ENCODE results near the gene PKD1.

PKD1 gene

DNA sequence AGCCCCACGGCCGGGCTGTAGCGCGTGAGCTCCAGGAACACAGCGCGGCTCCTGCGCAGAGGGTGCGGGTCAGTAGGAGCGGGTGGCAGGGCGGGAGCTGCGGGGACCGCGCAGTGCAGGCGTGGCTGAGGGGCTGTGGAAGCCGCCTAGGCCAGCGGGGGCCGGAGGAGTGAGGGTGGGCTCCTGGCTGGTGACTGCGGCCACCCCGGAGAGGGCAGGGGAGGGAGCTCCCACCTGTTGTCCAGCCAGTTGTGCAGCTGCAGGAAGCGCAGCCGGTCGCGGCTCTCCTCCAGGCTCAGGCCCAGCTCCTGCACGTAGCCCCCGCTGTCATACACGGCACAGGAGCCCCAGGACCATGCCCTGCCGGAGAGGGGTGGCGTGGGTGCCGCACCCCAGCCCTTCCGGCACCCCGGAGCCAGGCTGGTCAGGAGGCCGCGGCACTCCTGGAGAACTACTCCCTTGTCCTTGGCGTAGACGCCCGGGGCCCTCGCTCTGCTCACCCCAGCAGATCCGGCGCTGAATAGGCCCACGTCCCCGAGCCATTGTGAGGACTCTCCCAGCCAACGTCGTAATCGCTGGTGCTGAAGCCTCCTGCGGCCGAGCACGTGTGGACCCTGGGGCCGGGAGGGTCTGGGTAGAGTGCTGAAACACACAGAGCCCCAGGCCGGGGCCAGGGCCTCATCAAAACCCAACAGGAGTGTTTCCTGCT is 44.0 kb downstream of the PKD1 start:
- no peak overlapping the region for H3K9ac ChIP-seq (ENCODE audit: insufficient read length)
- TF ChIP-seq POLR2AphosphoS5 (IDR thresholded peaks at IDR 0.05; ENCODE audit: borderline replicate concordance, low read depth, low read length), result no peak
- TF ChIP-seq EZH2 (IDR thresholded peaks at IDR 0.05), result no peak
- no peak for TF ChIP-seq FOXP2 (optimal IDR thresholded peaks at IDR 0.05; ENCODE audit: control extremely low read depth, extremely low read length, insufficient read depth)
- DNase-seq (ENCODE audit: low read depth, low spot score), result no peak
- H3K36me3 ChIP-seq (ENCODE audit: insufficient read depth, low read length), result peaks cover 9% of the 10 kb centered on the region; the same call in 1 of the 2 replicates
- H3K4me3 ChIP-seq, result no peak overlapping the region
- no peak overlapping the region for H3K27ac ChIP-seq
- no peaks in the 10 kb centered on the region for H3K9me3 ChIP-seq (ENCODE audit: low read depth, low read length)

DNA sequence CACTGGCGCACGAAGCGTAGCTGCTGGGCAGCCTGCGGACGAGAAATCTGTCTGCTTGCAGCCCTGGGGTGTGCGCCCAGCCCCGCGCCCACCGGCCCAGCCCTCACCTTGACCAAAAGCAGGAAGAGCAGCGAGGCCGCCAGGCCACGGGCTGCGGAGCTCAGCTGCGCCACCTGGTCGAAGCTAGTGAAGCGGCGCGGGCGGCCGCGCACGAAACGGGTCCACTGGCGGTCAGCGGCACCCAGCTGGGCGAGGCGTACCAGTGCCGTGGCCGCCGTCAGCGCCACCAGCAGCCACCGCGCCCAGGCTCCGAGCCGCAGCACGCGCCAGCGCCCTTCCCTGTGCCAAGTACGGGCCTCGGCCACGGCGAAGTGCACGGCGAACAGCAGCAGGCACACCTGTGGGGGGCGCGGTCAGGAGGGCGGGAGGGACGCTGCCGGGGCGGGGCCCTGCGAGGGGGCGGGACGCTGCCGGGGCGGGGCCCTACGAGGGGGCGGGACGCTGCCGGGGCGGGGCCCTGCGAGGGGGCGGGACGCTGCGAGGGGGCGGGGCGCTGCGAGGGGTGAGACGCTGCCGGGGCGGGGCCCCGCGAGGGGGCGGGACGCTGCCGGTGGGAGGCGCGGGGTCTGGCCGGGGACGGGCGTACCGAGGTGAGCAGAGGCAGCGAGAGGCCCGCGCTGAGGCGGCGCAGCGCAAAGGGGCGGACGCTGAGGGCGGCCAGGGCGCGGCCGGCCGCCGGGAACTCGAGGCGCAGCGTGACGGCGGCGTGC is 44.7 kb downstream of the PKD1 start:
- TF ChIP-seq POLR2AphosphoS5 (IDR thresholded peaks at IDR 0.05; ENCODE audit: borderline replicate concordance, low read depth, low read length), result no peak
- no peak for DNase-seq (ENCODE audit: low read depth, low spot score)
- Histone ChIP-seq H3K9me3 (ENCODE audit: low read depth, low read length) (no peaks in the 10 kb centered on the region), H3K4me3 (no peak overlapping the region), H3K36me3 (ENCODE audit: insufficient read depth, low read length) (peaks cover 7% of the 10 kb centered on the region; the same call in 1 of the 2 replicates), H3K27ac (no peak overlapping the region), H3K9ac (ENCODE audit: insufficient read length) (no peak overlapping the region)

DNA sequence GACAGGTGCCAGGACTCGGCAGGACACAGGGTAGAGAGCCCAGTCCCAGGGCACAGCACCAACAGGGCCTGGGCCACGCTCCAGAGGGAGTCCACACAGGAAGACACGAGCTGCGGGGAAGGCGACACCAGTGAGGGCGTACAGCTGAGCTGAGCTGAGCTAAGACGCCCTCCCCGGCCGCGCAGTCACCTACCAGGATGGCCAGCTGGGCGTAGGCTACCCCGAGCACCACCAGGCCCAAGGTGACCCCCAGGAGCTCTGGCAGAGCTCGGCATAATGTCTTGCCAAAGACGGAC is 45.3 kb downstream of the PKD1 start:
- no peak overlapping the region for H3K9ac ChIP-seq (ENCODE audit: insufficient read length)
- H3K4me3 ChIP-seq, result no peak overlapping the region
- peaks cover 6% of the 10 kb centered on the region; the same call in 1 of the 2 replicates for H3K36me3 ChIP-seq (ENCODE audit: insufficient read depth, low read length)
- no peak for DNase-seq (ENCODE audit: low read depth, low spot score)
- H3K9me3 ChIP-seq (ENCODE audit: low read depth, low read length), result no peaks in the 10 kb centered on the region
- no peak overlapping the region for H3K27ac ChIP-seq
- no peak for TF ChIP-seq FOXP2 (optimal IDR thresholded peaks at IDR 0.05; ENCODE audit: control extremely low read depth, extremely low read length, insufficient read depth)
- no peak for TF ChIP-seq POLR2AphosphoS5 (IDR thresholded peaks at IDR 0.05; ENCODE audit: borderline replicate concordance, low read depth, low read length)
- no peak for TF ChIP-seq EZH2 (IDR thresholded peaks at IDR 0.05)

DNA sequence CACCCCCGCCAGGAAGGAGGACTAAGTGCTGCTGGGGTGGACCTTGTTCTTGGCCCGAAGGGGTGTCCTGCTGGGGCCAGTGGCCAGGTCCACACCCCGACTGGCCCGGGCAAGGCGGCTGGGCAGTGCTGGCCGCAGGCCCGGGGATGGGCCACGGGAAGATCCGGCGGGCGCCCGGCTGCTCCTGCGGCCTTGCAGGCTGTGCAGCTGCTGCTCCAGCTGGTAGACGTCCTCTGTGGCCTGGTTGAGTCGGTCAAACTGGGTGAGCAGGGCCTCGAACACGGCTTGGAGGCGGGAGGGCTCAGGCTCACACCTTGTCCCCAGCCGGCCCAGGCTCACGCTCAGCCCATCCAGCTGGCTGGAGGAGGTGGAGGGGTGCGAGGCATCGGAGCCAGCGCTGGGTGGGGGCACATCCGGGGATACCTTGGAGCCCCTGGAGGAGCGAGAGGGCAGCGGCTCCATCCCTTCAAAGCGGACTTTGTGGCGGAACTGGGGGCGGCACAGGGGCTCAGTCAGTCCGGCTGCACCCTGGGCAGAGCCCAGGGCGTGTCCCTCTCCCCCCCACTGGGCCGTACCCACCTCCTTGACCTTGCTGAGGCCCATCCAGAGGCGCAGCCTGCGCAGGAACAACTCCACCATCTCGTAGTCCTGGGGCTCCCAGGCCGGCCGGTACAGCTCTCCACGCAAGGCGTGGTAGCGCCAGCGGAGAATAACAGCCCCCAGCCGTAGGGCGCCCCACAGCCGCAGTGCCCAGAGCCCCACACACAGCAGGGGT is 45.8 kb downstream of the PKD1 start:
- H3K27ac ChIP-seq, result no peak overlapping the region
- H3K9me3 ChIP-seq (ENCODE audit: low read depth, low read length), result no peaks in the 10 kb centered on the region
- no peak overlapping the region for H3K9ac ChIP-seq (ENCODE audit: insufficient read length)
- TF ChIP-seq POLR2AphosphoS5 (IDR thresholded peaks at IDR 0.05; ENCODE audit: borderline replicate concordance, low read depth, low read length) (no peak), EZH2 (IDR thresholded peaks at IDR 0.05) (no peak), FOXP2 (optimal IDR thresholded peaks at IDR 0.05; ENCODE audit: control extremely low read depth, extremely low read length, insufficient read depth) (no peak)
- no peak overlapping the region for H3K4me3 ChIP-seq
- no peak for DNase-seq (ENCODE audit: low read depth, low spot score)
- H3K36me3 ChIP-seq (ENCODE audit: insufficient read depth, low read length), result peaks cover 6% of the 10 kb centered on the region; the same call in 1 of the 2 replicates

DNA sequence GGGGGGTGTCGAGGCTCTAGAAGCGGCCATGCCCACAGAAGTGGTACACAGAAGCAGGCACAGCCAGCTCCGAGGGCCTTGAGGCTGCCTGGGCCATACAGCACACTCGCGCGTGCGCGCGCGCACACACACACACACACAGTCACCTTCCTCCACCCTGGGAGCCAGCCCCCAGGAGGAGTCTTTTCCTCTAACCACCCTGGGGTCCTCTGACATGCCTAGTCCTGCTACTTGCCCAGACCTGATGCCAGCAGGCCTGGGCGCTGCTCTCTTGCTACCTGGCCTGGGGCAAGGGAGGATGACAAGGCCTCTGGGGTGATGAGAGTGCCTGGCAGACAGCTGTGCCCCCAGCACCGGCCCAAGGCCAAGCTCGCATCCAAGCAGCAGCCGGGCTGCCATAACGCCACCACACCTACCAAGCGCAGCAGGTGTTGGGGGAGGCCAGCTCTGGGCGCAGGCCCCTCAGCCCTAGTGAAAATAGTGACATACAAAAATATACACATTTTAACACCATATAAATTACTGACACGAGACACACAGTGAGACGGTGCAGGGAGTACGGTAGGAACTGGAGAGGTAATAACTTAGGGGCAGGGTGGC is 46.8 kb downstream of the PKD1 start:
- Histone ChIP-seq H3K36me3 (ENCODE audit: insufficient read depth, low read length) (peaks cover 6% of the 10 kb centered on the region; the same call in 1 of the 2 replicates), H3K27ac (0 out of 2 replicates have a peak overlapping the region, but pooled peaks have one; percentile 19), H3K4me3 (no peak overlapping the region), H3K9ac (ENCODE audit: insufficient read length) (no peak overlapping the region), H3K9me3 (ENCODE audit: low read depth, low read length) (no peaks in the 10 kb centered on the region)
- TF ChIP-seq EZH2 (IDR thresholded peaks at IDR 0.05) (no peak), FOXP2 (optimal IDR thresholded peaks at IDR 0.05; ENCODE audit: control extremely low read depth, extremely low read length, insufficient read depth) (no peak), POLR2AphosphoS5 (IDR thresholded peaks at IDR 0.05; ENCODE audit: borderline replicate concordance, low read depth, low read length) (no peak; the same call in 1 of the 2 replicates)
- no peak for DNase-seq (ENCODE audit: low read depth, low spot score)

DNA sequence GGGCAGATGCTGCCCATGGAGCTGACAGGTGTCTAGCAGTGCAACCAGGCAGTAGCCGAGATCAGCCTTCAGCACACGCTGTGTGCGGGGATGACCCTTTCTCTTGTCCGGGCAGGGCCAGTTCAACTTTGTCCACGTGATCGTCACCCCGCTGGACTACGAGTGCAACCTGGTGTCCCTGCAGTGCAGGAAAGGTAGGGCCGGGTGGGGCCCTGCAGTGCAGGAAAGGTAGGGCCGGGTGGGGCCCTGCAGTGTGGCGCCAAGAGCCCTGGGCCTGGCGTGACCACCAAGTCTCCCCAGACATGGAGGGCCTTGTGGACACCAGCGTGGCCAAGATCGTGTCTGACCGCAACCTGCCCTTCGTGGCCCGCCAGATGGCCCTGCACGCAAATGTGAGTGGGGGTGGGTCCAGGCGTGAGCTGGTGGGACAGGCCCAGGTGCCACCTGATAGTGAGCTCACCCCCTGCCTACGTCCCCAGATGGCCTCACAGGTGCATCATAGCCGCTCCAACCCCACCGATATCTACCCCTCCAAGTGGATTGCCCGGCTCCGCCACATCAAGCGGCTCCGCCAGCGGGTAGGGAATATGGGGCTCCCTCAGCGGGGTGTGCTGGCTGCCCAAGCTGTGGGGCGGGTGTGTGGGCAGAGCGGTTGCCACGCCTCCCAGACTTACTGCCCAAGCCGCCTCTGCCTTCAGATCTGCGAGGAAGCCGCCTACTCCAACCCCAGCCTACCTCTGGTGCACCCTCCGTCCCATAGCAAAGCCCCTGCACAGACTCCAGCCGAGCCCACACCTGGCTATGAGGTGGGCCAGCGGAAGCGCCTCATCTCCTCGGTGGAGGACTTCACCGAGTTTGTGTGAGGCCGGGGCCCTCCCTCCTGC is 47.7 kb downstream of the PKD1 start:
- TF ChIP-seq EZH2 (IDR thresholded peaks at IDR 0.05) (no peak), POLR2AphosphoS5 (IDR thresholded peaks at IDR 0.05; ENCODE audit: borderline replicate concordance, low read depth, low read length) (no peak), FOXP2 (optimal IDR thresholded peaks at IDR 0.05; ENCODE audit: control extremely low read depth, extremely low read length, insufficient read depth) (no peak)
- Histone ChIP-seq H3K9me3 (ENCODE audit: low read depth, low read length) (no peaks in the 10 kb centered on the region), H3K27ac (0 out of 2 replicates have a peak overlapping the region, but pooled peaks have one; percentile 19), H3K9ac (ENCODE audit: insufficient read length) (no peak overlapping the region), H3K4me3 (no peak overlapping the region), H3K36me3 (ENCODE audit: insufficient read depth, low read length) (peaks cover 6% of the 10 kb centered on the region; the same call in 1 of the 2 replicates)
- no peak for DNase-seq (ENCODE audit: low read depth, low spot score)
